ENCODE results near the gene KLHDC1.

KLHDC1 gene

DNA sequence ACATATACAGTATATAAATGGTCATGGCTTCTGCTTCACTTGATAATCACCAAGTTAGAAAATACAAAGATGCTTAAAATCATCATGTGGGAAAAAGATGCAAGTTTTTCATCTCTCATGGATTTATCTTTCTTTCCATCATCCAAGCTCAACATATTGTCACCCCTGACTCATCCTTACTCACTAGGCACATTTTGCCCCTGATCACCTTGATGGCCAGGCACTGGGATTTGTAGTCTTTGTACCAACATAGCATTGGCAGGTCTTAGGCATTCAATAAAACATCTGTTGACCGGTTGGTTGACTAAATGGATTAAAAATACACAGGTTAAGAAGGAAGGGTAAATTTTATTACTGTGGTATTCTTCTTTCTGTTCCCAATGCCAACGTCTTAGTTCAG lies 103.1 kb downstream of the KLHDC1 start:
- DNase-seq: no peak

All from SHP77 (cell line).